ENCODE measurements around the gene SIM1.

DNA sequence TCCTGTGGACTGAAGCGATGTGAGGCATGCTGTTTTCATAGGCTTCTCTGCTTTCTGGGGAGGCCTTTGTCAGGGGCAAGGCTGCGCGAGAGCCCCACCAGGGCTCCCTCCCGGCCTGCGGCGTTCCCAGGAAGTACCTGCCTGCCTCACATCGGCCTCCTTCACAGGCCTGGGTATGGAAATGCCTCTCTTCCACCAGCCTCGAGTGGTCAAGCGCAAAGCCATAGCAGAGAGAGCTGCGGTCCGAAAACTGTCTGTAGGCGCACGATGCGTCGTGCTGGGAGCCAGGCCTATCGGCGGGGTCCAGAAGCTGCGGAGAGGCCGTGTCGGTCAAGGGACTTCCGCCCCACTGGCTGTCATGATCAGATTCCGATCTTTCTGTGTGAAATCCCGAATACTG is 71.2 kb downstream of the SIM1 start:
- TF ChIP-seq RAD21 (IDR thresholded peaks at IDR 0.05) (no peak), GABPA (IDR thresholded peaks at IDR 0.05 in 1 of 2, conservative IDR thresholded peaks at IDR 0.05 in 1 of 2) (no peak), JUND (IDR thresholded peaks at IDR 0.05) (no peak)
- TF ChIP-seq, protein P1, sequence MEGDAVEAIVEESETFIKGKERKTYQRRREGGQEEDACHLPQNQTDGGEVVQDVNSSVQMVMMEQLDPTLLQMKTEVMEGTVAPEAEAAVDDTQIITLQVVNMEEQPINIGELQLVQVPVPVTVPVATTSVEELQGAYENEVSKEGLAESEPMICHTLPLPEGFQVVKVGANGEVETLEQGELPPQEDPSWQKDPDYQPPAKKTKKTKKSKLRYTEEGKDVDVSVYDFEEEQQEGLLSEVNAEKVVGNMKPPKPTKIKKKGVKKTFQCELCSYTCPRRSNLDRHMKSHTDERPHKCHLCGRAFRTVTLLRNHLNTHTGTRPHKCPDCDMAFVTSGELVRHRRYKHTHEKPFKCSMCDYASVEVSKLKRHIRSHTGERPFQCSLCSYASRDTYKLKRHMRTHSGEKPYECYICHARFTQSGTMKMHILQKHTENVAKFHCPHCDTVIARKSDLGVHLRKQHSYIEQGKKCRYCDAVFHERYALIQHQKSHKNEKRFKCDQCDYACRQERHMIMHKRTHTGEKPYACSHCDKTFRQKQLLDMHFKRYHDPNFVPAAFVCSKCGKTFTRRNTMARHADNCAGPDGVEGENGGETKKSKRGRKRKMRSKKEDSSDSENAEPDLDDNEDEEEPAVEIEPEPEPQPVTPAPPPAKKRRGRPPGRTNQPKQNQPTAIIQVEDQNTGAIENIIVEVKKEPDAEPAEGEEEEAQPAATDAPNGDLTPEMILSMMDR (IDR thresholded peaks at IDR 0.05; ENCODE audit: low read depth, low read length, missing input control) = no peak
- TF ChIP-seq, protein P2, sequence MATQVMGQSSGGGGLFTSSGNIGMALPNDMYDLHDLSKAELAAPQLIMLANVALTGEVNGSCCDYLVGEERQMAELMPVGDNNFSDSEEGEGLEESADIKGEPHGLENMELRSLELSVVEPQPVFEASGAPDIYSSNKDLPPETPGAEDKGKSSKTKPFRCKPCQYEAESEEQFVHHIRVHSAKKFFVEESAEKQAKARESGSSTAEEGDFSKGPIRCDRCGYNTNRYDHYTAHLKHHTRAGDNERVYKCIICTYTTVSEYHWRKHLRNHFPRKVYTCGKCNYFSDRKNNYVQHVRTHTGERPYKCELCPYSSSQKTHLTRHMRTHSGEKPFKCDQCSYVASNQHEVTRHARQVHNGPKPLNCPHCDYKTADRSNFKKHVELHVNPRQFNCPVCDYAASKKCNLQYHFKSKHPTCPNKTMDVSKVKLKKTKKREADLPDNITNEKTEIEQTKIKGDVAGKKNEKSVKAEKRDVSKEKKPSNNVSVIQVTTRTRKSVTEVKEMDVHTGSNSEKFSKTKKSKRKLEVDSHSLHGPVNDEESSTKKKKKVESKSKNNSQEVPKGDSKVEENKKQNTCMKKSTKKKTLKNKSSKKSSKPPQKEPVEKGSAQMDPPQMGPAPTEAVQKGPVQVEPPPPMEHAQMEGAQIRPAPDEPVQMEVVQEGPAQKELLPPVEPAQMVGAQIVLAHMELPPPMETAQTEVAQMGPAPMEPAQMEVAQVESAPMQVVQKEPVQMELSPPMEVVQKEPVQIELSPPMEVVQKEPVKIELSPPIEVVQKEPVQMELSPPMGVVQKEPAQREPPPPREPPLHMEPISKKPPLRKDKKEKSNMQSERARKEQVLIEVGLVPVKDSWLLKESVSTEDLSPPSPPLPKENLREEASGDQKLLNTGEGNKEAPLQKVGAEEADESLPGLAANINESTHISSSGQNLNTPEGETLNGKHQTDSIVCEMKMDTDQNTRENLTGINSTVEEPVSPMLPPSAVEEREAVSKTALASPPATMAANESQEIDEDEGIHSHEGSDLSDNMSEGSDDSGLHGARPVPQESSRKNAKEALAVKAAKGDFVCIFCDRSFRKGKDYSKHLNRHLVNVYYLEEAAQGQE (IDR thresholded peaks at IDR 0.05) = no peak
- TF ChIP-seq, protein P3, sequence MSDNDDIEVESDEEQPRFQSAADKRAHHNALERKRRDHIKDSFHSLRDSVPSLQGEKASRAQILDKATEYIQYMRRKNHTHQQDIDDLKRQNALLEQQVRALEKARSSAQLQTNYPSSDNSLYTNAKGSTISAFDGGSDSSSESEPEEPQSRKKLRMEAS (IDR thresholded peaks at IDR 0.05) = no peak
- TF ChIP-seq, protein P4, sequence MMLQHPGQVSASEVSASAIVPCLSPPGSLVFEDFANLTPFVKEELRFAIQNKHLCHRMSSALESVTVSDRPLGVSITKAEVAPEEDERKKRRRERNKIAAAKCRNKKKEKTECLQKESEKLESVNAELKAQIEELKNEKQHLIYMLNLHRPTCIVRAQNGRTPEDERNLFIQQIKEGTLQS (IDR thresholded peaks at IDR 0.05) = no peak

Measured in liver (tissue), 3 donors.